CD14-positive monocyte (primary cell): ENCODE measurements around the gene MPP2. TPM values are rescaled to one million over a fixed set of nuclear protein-coding genes. Genes with fewer than 3 reads are reported as not detected.

Experiments used
- DNase-seq, 3 donors: peaks; one replicate each; pipeline ENCODE4 v3.0.0-alpha.2; 2011 to 2022
- H2AFZ ChIP-seq: 2 replicates; pipeline ENCODE4 v1.6.0; 2012; ENCODE audit warnings: mild to moderate bottlenecking, low read depth, low read length, inconsistent platforms; ENCODE audit not compliant: insufficient read depth, poor library complexity, severe bottlenecking
- H3K27ac ChIP-seq, 2 donors: 1 replicate in 1 of 2; 2 replicates in 1 of 2; pipeline ENCODE4 v1.5.1; 2012 to 2013; ENCODE audit warnings: low read length in 2 of 2, control low read depth in 1 of 2, inconsistent platforms in 1 of 2, low read depth in 1 of 2, mild to moderate bottlenecking in 1 of 2
- H3K27me3 ChIP-seq, 2 donors: one replicate each; pipeline versions ENCODE4 v1.6.0 to v1.6.1; 2011 to 2013; ENCODE audit warnings: low read length in 2 of 2; ENCODE audit not compliant: control insufficient read depth in 2 of 2, insufficient read depth in 2 of 2
- H3K36me3 ChIP-seq, 2 donors: replicated peaks in 1 of 2; 1 replicate in 1 of 2; 2 replicates in 1 of 2; pipeline versions ENCODE4 v1.5.1 to v1.6.1; 2012 to 2013; ENCODE audit warnings: low read length in 2 of 2, control low read depth in 1 of 2, inconsistent platforms in 1 of 2, mild to moderate bottlenecking in 1 of 2; ENCODE audit not compliant: insufficient read depth in 2 of 2, control insufficient read depth in 1 of 2
- H3K4me1 ChIP-seq, 2 donors: 1 replicate in 1 of 2; 2 replicates in 1 of 2; pipeline versions ENCODE4 v1.5.1 to v1.6.1; 2012 to 2013; ENCODE audit warnings: low read length in 2 of 2, control low read depth in 1 of 2, inconsistent platforms in 1 of 2, mild to moderate bottlenecking in 1 of 2, moderate library complexity in 1 of 2; ENCODE audit not compliant: insufficient read depth in 2 of 2, control insufficient read depth in 1 of 2
- H3K4me2 ChIP-seq: replicated peaks from 2 replicates; pipeline ENCODE3; 2012; ENCODE audit warnings: low read length, moderate library complexity, mild to moderate bottlenecking; ENCODE audit not compliant: poor library complexity, severe bottlenecking; ENCODE audit errors: extremely low read depth
- H3K4me3 ChIP-seq, 3 experiments: fragments of 200-600 bp in 1 of 3; sonication (generic) in 1 of 3; replicated peaks in 1 of 3; 1 replicate in 2 of 3; 2 replicates in 1 of 3; pipeline ENCODE4 v1.5.1; 2011 to 2013; ENCODE audit warnings: low read length in 3 of 3, mild to moderate bottlenecking in 3 of 3, control low read depth in 2 of 3, low read depth in 2 of 3, inconsistent platforms in 1 of 3, moderate library complexity in 1 of 3
- H3K79me2 ChIP-seq: 2 replicates; pipeline ENCODE4 v1.6.0; 2012; ENCODE audit warnings: mild to moderate bottlenecking, control low read depth, inconsistent platforms, low read length, moderate library complexity; ENCODE audit not compliant: insufficient read depth
- H3K9ac ChIP-seq: 2 replicates; pipeline ENCODE4 v1.6.0; 2017; ENCODE audit warnings: low read length, mild to moderate bottlenecking; ENCODE audit not compliant: insufficient read depth, poor library complexity, severe bottlenecking
- H3K9me3 ChIP-seq, 2 donors: replicated peaks in 1 of 2; 1 replicate in 1 of 2; 2 replicates in 1 of 2; pipeline versions ENCODE4 v1.5.1 to v1.6.1; 2012 to 2013; ENCODE audit warnings: low read length in 2 of 2, control low read depth in 1 of 2; ENCODE audit not compliant: control insufficient read depth in 1 of 2, insufficient read depth in 1 of 2
- H4K20me1 ChIP-seq: 2 replicates; pipeline ENCODE4 v1.6.0; 2012; ENCODE audit warnings: mild to moderate bottlenecking, low read length, control low read depth, moderate library complexity; ENCODE audit not compliant: insufficient read depth
- H3K27ac Mint-ChIP-seq, 7 donors: one replicate each; pipeline ENCODE4 v1.8.0; 2020; ENCODE audit warnings: mild to moderate bottlenecking in 7 of 7, mixed read lengths in 7 of 7, moderate library complexity in 6 of 7, inconsistent platforms in 2 of 7
- H3K27me3 Mint-ChIP-seq, 3 donors: one replicate each; pipeline ENCODE4 v1.8.0; 2021 to 2022; ENCODE audit warnings: low read depth in 3 of 3, mild to moderate bottlenecking in 3 of 3, mixed read lengths in 3 of 3, moderate library complexity in 3 of 3, inconsistent platforms in 1 of 3
- H3K36me3 Mint-ChIP-seq, 2 donors: one replicate each; pipeline ENCODE4 v1.8.0; 2020; ENCODE audit warnings: mixed read lengths in 2 of 2, inconsistent platforms in 1 of 2, mild to moderate bottlenecking in 1 of 2
- H3K4me1 Mint-ChIP-seq: one replicate; pipeline ENCODE4 v1.8.0; 2020; ENCODE audit warnings: mild to moderate bottlenecking, mixed read lengths
- H3K4me3 Mint-ChIP-seq, 2 donors: one replicate each; pipeline ENCODE4 v1.8.0; 2020; ENCODE audit warnings: mild to moderate bottlenecking in 2 of 2, mixed read lengths in 2 of 2, moderate library complexity in 1 of 2
- H3K9me3 Mint-ChIP-seq, 7 donors: one replicate each; pipeline ENCODE4 v1.8.0; 2020 to 2022; ENCODE audit warnings: mixed read lengths in 7 of 7, mild to moderate bottlenecking in 6 of 7, moderate library complexity in 6 of 7, inconsistent platforms in 2 of 7
- CTCF ChIP-seq: fragments of 200-600 bp; IDR thresholded peaks from one replicate; pipeline ENCODE4 v1.8.0; 2022; ENCODE audit warnings: antibody characterized with exemption, mild to moderate bottlenecking
- WGBS: methylation state at CpG from one replicate; pipeline ENCODE4 v1.1.5; 2013; ENCODE audit warnings: missing lambda C conversion rate; ENCODE audit not compliant: insufficient coverage; 5-methylcytosine and 5-hydroxymethylcytosine counted together
- intact Hi-C, 2 donors: fragments of 100-400 bp; cut with micrococcal nuclease; formaldehyde crosslinking; loops; one replicate each; pipeline versions ENCODE4 v1.15.0 to v1.15.1; 2023
- polyA plus RNA-seq, 3 donors: library from polyadenylated mRNA; depleted of rRNA in 1 of 3; unstranded in 2 of 3; stranded (reverse) in 1 of 3; fragments of 300-500 nt in 2 of 3; fragments of >200 nt in 1 of 3; fragmentation: Illumina TruSeq in 2 of 3; gene quantifications; 1 replicate in 2 of 3; 2 replicates in 1 of 3; pipeline ENCODE4 v1.2.3, GENCODE V29; 2012 to 2021

MPP2 gene
- polyA plus RNA-seq, 3 donors = not detected

GRCh38 chr17:43846963-43847371 is 60.4 kb downstream of the MPP2 start, which contains the start of gene CD300LG:
Gene CD300LG, plus strand, starts transcription at chr17:43847176. Its CDS starts 41 bp downstream, at chr17:43847217.
- Mint-ChIP-seq H3K4me1 (peaks cover 20% of the 10 kb centered on the region), H3K9me3 (peaks cover 0 to 1% (median 0%) of the 10 kb centered on the region in 7 donors), H3K27me3 (peaks cover 3 to 7% (median 3%) of the 10 kb centered on the region in 3 donors), H3K36me3 (no peaks in the 10 kb centered on the region), H3K4me3 (peak within 1 kb of the TSS in 1 of 2 donors; percentile 4), H3K27ac (no peak within 1 kb of the TSS)
- Histone ChIP-seq H2AFZ (peak within 1 kb of the TSS; percentile 57), H3K9me3 (no peaks in the 10 kb centered on the region), H3K36me3 (no peaks in the 10 kb centered on the region), H3K79me2 (no peaks in the 10 kb centered on the region), H3K4me2 (no peak within 1 kb of the TSS), H4K20me1 (no peaks in the 10 kb centered on the region), H3K9ac (no peak within 1 kb of the TSS), H3K27ac (no peak within 1 kb of the TSS), H3K27me3 (no peaks in the 10 kb centered on the region), H3K4me3 (no peak within 1 kb of the TSS), H3K4me1 (peaks cover 4 to 11% of the 10 kb centered on the region in 2 donors)
- no peak for DNase-seq
- TF ChIP-seq CTCF = no peak
- intact Hi-C loops = loop anchor here in 1 of 2 donors (5.0 kb wide), 1 partner anchor 155 kb away; no protein-coding TSS in a partner anchor
- WGBS = 16% methylated on average over 15 of the region's 17 CpGs

GRCh38 chr17:43846221-43846712 is 61.1 kb downstream of the MPP2 start:
- peak; percentile 99 for TF ChIP-seq CTCF
- Histone ChIP-seq H3K27me3 (no peaks in the 10 kb centered on the region), H2AFZ (no peak overlapping the region), H3K79me2 (no peaks in the 10 kb centered on the region), H3K9ac (no peak overlapping the region), H3K36me3 (no peaks in the 10 kb centered on the region), H3K4me3 (no peak overlapping the region), H3K4me2 (no peak overlapping the region), H3K9me3 (no peaks in the 10 kb centered on the region), H3K4me1 (peaks cover 4 to 11% of the 10 kb centered on the region in 2 donors), H4K20me1 (no peaks in the 10 kb centered on the region), H3K27ac (no peak overlapping the region)
- Mint-ChIP-seq H3K36me3 (no peaks in the 10 kb centered on the region), H3K27ac (no peak overlapping the region), H3K9me3 (peaks cover 0 to 1% (median 0%) of the 10 kb centered on the region in 7 donors), H3K4me1 (peaks cover 16% of the 10 kb centered on the region), H3K4me3 (no peak overlapping the region), H3K27me3 (peaks cover 3 to 10% (median 4%) of the 10 kb centered on the region in 3 donors)
- DNase-seq = peak; percentile 56 to 64 (median 63)
- 3% methylated on average over 5 of the region's 13 CpGs for WGBS
- intact Hi-C loops = loop anchor here in 1 of 2 donors (5.0 kb wide), 1 partner anchor 154 kb away; no protein-coding TSS in a partner anchor
